ENCODE measurements around the gene CADM4.
A peak's percentile ranks its signal among the peaks of the same experiment; 100 is the strongest.

Gene CADM4

GRCh38 chr19:43675906-43676305 lies 36.3 kb upstream of the CADM4 start:
- Histone ChIP-seq H3K27me3 (ENCODE audit: control insufficient read depth, insufficient read depth, low read length, poor library complexity, severe bottlenecking) (peaks cover 3% of the 10 kb centered on the region), H3K4me1 (ENCODE audit: control insufficient read depth, insufficient read depth, low read length) (no peaks in the 10 kb centered on the region), H3K4me3 (ENCODE audit: insufficient read depth, low read depth, low read length) (no peak overlapping the region), H3K27ac (ENCODE audit: insufficient read depth, low read depth, low read length, poor library complexity, severe bottlenecking) (no peak overlapping the region), H3K36me3 (ENCODE audit: control insufficient read depth, insufficient read depth, low read length) (no peaks in the 10 kb centered on the region), H3K9me3 (ENCODE audit: control insufficient read depth, low read length) (no peaks in the 10 kb centered on the region)
- 81 to 88% methylated on average over 11 of the region's 11 CpGs for WGBS, 2 experiments

DNA sequence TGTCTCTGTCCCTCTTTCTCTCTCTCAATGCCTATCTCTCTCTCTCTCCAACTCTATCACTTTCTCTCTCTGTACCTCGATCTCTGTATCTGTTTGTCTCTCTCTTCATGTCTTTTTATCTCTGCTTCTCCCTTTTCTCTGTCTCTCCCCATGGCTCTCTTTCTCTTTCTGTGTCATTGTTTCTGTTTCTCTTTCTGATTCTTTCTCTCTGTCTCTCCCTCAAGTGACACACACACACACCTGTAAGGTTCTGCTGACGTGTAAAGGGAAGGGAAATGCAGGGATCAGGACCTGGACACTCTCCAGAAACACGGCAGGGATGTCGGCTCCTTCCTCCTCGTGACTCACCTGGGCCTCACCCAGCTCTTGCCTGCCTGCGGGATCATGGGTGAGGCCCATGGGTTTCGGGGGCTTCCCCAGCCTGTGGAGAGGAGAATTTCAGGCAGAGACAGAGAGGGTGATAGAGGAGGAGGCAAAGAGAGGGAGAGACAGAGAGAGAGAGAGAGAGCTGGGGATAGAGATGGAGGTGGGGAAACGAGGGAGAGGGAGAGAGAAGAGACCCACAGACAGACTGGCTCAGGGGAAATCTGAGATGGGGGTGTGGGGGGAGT lies 35.7 kb upstream of the CADM4 start:
- no peaks in the 10 kb centered on the region for H3K9me3 ChIP-seq (ENCODE audit: control insufficient read depth, low read length)
- H3K27ac ChIP-seq (ENCODE audit: insufficient read depth, low read depth, low read length, poor library complexity, severe bottlenecking): no peak overlapping the region

GRCh38 chr19:43674596-43674995 lies 34.9 kb upstream of the CADM4 start:
- Histone ChIP-seq H3K9me3 (ENCODE audit: control insufficient read depth, low read length) (no peaks in the 10 kb centered on the region), H3K36me3 (ENCODE audit: control insufficient read depth, insufficient read depth, low read length) (no peaks in the 10 kb centered on the region), H3K4me3 (ENCODE audit: insufficient read depth, low read depth, low read length) (no peak overlapping the region), H3K27ac (ENCODE audit: insufficient read depth, low read depth, low read length, poor library complexity, severe bottlenecking) (no peak overlapping the region), H3K27me3 (ENCODE audit: control insufficient read depth, insufficient read depth, low read length, poor library complexity, severe bottlenecking) (peaks cover 16% of the 10 kb centered on the region), H3K4me1 (ENCODE audit: control insufficient read depth, insufficient read depth, low read length) (no peaks in the 10 kb centered on the region)
- 91 to 98% methylated on average over 3 of the region's 3 CpGs for WGBS, 2 experiments

More for the DNA sequence above, 35.7 kb upstream of the CADM4 start:
- Histone ChIP-seq H3K4me3 (ENCODE audit: insufficient read depth, low read depth, low read length) (no peak overlapping the region), H3K36me3 (ENCODE audit: control insufficient read depth, insufficient read depth, low read length) (no peaks in the 10 kb centered on the region), H3K27me3 (ENCODE audit: control insufficient read depth, insufficient read depth, low read length, poor library complexity, severe bottlenecking) (peaks cover 8% of the 10 kb centered on the region), H3K4me1 (ENCODE audit: control insufficient read depth, insufficient read depth, low read length) (no peaks in the 10 kb centered on the region)
- 51 to 58% methylated on average over 8 of the region's 8 CpGs for WGBS, 2 experiments

GRCh38 chr19:43674183-43674582 lies 34.5 kb upstream of the CADM4 start:
- Histone ChIP-seq H3K27me3 (ENCODE audit: control insufficient read depth, insufficient read depth, low read length, poor library complexity, severe bottlenecking) (peaks cover 20% of the 10 kb centered on the region), H3K36me3 (ENCODE audit: control insufficient read depth, insufficient read depth, low read length) (no peaks in the 10 kb centered on the region), H3K9me3 (ENCODE audit: control insufficient read depth, low read length) (no peaks in the 10 kb centered on the region), H3K4me3 (ENCODE audit: insufficient read depth, low read depth, low read length) (no peak overlapping the region), H3K4me1 (ENCODE audit: control insufficient read depth, insufficient read depth, low read length) (no peaks in the 10 kb centered on the region), H3K27ac (ENCODE audit: insufficient read depth, low read depth, low read length, poor library complexity, severe bottlenecking) (no peak overlapping the region)
- WGBS, 2 experiments: 93 to 94% methylated on average over 8 of the region's 8 CpGs

DNA sequence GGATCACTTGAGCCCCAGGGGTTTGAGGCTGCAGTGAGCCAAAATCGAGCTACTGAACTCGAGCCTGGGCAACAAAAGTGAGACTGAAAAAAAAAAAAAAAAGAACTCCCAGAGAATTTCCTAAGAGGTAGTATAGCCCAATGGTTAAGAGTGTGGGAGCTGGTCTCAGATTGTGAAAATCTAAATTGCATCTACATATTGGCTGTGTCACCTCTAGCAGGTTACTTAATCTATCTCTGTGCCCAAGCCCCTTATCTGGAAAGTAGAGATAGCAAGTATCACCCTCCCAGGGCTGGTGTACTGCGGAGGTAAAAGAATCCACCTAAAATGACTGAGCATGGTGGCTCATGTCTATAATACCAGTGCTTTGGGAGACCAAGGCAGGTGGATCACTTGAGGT lies 34.0 kb upstream of the CADM4 start:
- Histone ChIP-seq H3K36me3 (ENCODE audit: control insufficient read depth, insufficient read depth, low read length) (no peaks in the 10 kb centered on the region), H3K9me3 (ENCODE audit: control insufficient read depth, low read length) (no peaks in the 10 kb centered on the region), H3K4me3 (ENCODE audit: insufficient read depth, low read depth, low read length) (no peak overlapping the region), H3K4me1 (ENCODE audit: control insufficient read depth, insufficient read depth, low read length) (no peaks in the 10 kb centered on the region), H3K27ac (ENCODE audit: insufficient read depth, low read depth, low read length, poor library complexity, severe bottlenecking) (no peak overlapping the region), H3K27me3 (ENCODE audit: control insufficient read depth, insufficient read depth, low read length, poor library complexity, severe bottlenecking) (peaks cover 25% of the 10 kb centered on the region)
- WGBS, 2 experiments: 85 to 90% methylated on average over 3 of the region's 3 CpGs

DNA sequence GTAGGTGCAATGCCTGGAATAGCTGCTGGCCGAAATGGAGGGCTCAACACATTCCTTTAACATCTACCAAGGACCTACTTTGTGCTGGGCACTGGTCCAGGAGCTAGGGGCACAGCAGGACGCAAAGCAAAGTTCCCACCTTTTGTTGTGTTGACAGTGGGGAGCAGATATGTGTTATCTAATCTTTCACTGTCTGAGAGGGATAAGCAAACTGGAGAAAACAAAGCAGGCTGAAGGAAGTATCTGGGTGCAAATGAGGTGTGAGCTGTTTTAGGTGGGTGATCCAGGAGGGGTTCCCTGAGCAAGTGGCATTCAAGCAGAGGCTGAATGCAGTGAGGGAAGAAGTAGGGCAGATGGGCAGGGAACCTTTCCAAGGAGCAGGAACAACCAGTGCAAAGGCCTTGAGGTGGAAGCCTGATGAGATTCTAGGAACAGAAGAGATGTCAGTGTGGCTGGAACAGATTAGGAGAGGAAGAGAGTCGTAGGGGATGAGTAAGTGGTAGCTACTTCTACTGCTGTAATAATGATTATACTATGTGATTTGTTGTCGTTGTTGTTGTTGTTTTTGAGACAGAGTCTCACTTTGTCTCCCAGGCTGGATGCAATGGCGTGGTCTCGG lies 32.5 kb upstream of the CADM4 start:
- 62 to 63% methylated on average over 4 of the region's 6 CpGs for WGBS, 2 experiments
- no peak overlapping the region for H3K27ac ChIP-seq (ENCODE audit: insufficient read depth, low read depth, low read length, poor library complexity, severe bottlenecking)
- H3K27me3 ChIP-seq (ENCODE audit: control insufficient read depth, insufficient read depth, low read length, poor library complexity, severe bottlenecking): peaks cover 25% of the 10 kb centered on the region
- H3K9me3 ChIP-seq (ENCODE audit: control insufficient read depth, low read length): no peaks in the 10 kb centered on the region
- no peaks in the 10 kb centered on the region for H3K4me1 ChIP-seq (ENCODE audit: control insufficient read depth, insufficient read depth, low read length)
- no peak overlapping the region for H3K4me3 ChIP-seq (ENCODE audit: insufficient read depth, low read depth, low read length)
- H3K36me3 ChIP-seq (ENCODE audit: control insufficient read depth, insufficient read depth, low read length): no peaks in the 10 kb centered on the region

- Histone ChIP-seq H3K9me3 (ENCODE audit: control insufficient read depth, low read length) (no peaks in the 10 kb centered on the region), H3K4me3 (ENCODE audit: insufficient read depth, low read depth, low read length) (peak overlapping the region; percentile 37), H3K4me1 (ENCODE audit: control insufficient read depth, insufficient read depth, low read length) (no peaks in the 10 kb centered on the region), H3K27me3 (ENCODE audit: control insufficient read depth, insufficient read depth, low read length, poor library complexity, severe bottlenecking) (peaks cover 25% of the 10 kb centered on the region), H3K27ac (ENCODE audit: insufficient read depth, low read depth, low read length, poor library complexity, severe bottlenecking) (no peak overlapping the region), H3K36me3 (ENCODE audit: control insufficient read depth, insufficient read depth, low read length) (no peaks in the 10 kb centered on the region)
- WGBS, 2 experiments: 0% methylated on average over 44 of the region's 44 CpGs
Measured at GRCh38 chr19:43668406-43669109, 28.9 kb upstream of the CADM4 start.

DNA sequence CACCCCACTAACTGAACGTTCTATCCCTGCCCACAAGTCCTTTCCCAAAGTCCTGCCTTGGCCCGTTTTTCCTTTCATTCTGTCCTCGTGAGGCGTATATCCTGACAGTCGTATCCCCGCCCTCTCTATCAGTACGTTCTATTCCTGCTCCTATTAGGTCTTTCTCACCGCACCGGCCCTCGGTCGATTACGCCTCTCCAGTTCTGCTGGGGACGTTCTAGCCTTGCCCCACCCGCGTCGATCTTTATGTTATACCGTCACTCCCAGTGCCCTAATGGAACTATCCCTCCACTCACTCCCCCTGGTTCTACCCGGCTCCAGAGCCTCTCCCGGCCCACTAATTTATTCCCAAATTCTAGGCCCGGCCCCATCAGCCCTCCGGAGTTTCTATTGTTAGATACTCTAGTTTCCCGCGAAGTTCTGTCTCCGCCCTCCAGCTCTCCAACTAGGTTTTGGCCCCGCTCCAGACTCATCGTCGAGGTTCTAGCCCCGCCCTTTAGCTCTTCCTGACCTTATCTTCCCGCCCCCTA lies 28.3 kb upstream of the CADM4 start:
- Histone ChIP-seq H3K36me3 (ENCODE audit: control insufficient read depth, insufficient read depth, low read length) (no peaks in the 10 kb centered on the region), H3K9me3 (ENCODE audit: control insufficient read depth, low read length) (no peaks in the 10 kb centered on the region), H3K27ac (ENCODE audit: insufficient read depth, low read depth, low read length, poor library complexity, severe bottlenecking) (peak overlapping the region; percentile 86), H3K27me3 (ENCODE audit: control insufficient read depth, insufficient read depth, low read length, poor library complexity, severe bottlenecking) (peaks cover 25% of the 10 kb centered on the region), H3K4me3 (ENCODE audit: insufficient read depth, low read depth, low read length) (peak overlapping the region; percentile 33), H3K4me1 (ENCODE audit: control insufficient read depth, insufficient read depth, low read length) (no peaks in the 10 kb centered on the region)
- WGBS, 2 experiments: 29 to 30% methylated on average over 29 of the region's 29 CpGs

- H3K4me3 ChIP-seq (ENCODE audit: insufficient read depth, low read depth, low read length): peak overlapping the region; percentile 33
- WGBS, 2 experiments: 85 to 91% methylated on average over 26 of the region's 26 CpGs
- no peaks in the 10 kb centered on the region for H3K36me3 ChIP-seq (ENCODE audit: control insufficient read depth, insufficient read depth, low read length)
- H3K27ac ChIP-seq (ENCODE audit: insufficient read depth, low read depth, low read length, poor library complexity, severe bottlenecking): peak overlapping the region; percentile 86
- H3K9me3 ChIP-seq (ENCODE audit: control insufficient read depth, low read length): no peaks in the 10 kb centered on the region
- H3K27me3 ChIP-seq (ENCODE audit: control insufficient read depth, insufficient read depth, low read length, poor library complexity, severe bottlenecking): peaks cover 25% of the 10 kb centered on the region
- H3K4me1 ChIP-seq (ENCODE audit: control insufficient read depth, insufficient read depth, low read length): no peaks in the 10 kb centered on the region
Measured at GRCh38 chr19:43667126-43667875, 27.7 kb upstream of the CADM4 start.

- Histone ChIP-seq H3K4me1 (ENCODE audit: control insufficient read depth, insufficient read depth, low read length) (no peaks in the 10 kb centered on the region), H3K27ac (ENCODE audit: insufficient read depth, low read depth, low read length, poor library complexity, severe bottlenecking) (no peak overlapping the region), H3K4me3 (ENCODE audit: insufficient read depth, low read depth, low read length) (no peak overlapping the region), H3K36me3 (ENCODE audit: control insufficient read depth, insufficient read depth, low read length) (no peaks in the 10 kb centered on the region), H3K9me3 (ENCODE audit: control insufficient read depth, low read length) (no peaks in the 10 kb centered on the region), H3K27me3 (ENCODE audit: control insufficient read depth, insufficient read depth, low read length, poor library complexity, severe bottlenecking) (peaks cover 3% of the 10 kb centered on the region)
- 91 to 93% methylated on average over 7 of the region's 7 CpGs for WGBS, 2 experiments
Measured at GRCh38 chr19:43664018-43664417, 24.4 kb upstream of the CADM4 start.

Data from ectodermal cell (in vitro differentiated cells).